ENCODE results near the gene RALGAPA1.
"Not testable (repeated sequence)": the region's sequence is repeated elsewhere in the genome, so short reads cannot be mapped to it uniquely, and the experiment has no call there.

The RALGAPA1 gene

DNA sequence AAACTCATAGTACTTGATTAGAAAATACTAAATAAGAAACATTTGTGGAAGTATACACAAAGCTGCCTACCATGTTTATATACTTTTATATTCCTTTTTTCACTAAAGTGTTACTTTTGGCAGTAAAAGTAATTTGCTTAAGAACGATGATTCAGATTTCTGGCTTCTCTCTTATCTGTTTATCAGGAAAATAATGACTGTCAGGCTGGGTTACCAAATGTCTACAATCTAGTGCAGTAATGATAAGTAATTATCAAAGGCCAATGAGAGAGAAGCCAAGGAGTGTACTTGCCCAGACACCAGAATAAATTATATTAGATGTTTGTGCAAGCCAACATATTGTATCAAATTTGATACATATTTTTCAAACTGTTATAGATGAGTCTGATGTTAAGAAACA lies 113.4 kb downstream of the RALGAPA1 start:
- no peak for DNase-seq

DNA sequence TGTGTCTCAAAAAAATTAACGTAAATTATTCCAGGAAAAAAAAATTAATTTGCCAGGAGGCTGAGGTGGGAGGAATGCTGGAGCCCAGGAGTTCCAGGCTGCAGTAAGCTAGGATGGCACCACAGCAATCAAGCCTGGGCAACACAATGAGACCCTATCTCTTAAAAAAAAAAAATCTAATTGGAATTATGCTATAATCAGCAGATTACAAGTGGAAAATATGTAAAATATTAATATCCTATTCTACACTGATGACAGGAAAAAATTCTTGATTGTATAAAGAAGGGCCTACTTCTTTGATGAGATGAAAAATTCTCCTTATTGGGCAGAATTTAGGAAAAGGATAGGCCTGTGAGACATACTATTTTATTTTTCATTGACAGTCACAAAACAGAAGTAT lies 114.0 kb downstream of the RALGAPA1 start:
- no peak for DNase-seq

- no peak for DNase-seq
Measured at GRCh38 chr14:35689000-35689460, 120.1 kb downstream of the RALGAPA1 start.

- DNase-seq, result no peak
Measured at GRCh38 chr14:35688126-35688826, 120.8 kb downstream of the RALGAPA1 start.

- peak; percentile 9 for DNase-seq
Measured at GRCh38 chr14:35687335-35687939, 121.7 kb downstream of the RALGAPA1 start.

DNA sequence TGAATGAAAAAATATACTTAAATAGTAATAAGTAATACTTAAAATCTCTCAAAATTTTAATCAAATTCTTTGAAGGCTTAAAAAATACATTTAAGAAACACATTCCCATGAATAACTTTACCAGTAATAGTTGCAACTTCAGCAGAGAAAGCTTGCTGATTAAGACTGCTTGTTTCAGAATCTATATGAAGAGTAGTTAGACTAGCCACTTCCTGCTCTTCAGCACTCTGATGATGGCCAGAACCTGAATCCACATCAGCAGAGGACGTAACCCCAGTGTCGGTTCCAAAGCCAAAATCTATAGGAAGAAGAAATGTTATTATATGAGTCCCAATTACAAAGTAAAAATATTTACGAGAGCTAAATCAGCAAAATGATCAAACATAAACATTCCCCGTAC lies 125.4 kb downstream of the RALGAPA1 start:
- not testable (repeated sequence) for DNase-seq

DNA sequence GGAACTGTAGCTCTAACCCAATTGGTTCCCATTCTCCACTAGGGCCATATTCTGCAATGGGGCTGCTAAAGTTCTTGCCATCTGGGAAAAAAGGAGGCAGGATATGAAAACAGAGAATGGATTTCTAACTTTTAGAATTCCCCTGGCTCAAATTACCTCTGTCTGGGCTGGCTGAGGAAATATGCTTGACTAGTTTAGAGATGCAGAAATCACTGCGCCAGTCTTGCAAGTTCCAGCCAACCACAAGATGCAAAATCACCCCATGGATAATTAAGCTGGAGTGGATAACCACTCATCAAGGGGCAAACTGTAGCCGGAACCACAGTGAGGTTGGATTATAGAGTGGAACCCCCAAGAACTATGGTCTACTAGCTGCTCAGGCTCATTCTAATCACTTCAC lies 126.3 kb downstream of the RALGAPA1 start:
- DNase-seq, result no peak

DNA sequence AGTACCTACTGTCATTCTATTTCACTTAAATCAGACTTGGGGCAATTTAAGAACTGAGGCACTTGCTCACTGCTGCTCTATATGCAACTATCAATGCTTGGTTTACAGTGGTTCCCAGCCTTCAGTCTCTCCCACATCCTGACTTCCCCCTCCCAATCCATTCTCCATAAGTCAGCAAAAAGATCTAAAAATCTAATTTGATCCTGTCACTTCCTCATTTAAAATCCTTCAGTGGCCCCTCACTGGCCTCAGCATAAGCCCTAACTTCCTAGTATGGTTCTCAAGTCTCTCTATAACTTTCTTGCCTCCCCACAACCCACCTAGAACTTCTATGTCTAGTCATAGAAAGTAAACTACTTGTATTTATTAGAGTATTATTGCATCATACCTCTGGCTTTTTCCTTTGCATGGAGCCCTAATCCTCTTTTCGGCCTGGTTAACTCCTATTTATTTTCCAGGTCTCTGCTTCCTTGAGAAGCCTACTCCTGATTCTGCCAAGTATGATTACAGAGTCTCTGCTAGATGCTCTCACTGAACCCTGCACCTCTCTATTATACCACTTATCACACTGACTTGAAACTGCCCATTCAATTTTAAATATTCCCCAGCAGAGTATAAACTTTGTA lies 130.6 kb downstream of the RALGAPA1 start:
- DNase-seq, result no peak

DNA sequence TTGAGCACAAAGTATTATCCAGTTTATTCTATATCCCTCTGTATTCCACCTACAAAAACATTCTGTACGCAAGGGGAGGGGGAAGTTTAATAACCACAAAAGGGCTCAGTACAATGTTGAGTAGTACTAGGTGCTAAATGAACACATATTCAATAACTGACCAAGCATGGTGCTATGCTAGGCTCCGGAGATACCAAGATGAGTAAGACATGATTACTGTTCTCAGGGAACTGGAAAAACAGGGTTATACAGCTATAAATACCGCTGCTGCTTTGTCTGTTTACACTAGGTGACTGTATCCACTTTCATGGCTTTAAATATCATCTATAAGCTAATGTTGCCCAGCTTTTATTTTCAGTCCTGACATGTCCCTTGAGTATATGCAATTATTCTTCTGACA lies 139.3 kb downstream of the RALGAPA1 start:
- DNase-seq, result peak; percentile 21

DNA sequence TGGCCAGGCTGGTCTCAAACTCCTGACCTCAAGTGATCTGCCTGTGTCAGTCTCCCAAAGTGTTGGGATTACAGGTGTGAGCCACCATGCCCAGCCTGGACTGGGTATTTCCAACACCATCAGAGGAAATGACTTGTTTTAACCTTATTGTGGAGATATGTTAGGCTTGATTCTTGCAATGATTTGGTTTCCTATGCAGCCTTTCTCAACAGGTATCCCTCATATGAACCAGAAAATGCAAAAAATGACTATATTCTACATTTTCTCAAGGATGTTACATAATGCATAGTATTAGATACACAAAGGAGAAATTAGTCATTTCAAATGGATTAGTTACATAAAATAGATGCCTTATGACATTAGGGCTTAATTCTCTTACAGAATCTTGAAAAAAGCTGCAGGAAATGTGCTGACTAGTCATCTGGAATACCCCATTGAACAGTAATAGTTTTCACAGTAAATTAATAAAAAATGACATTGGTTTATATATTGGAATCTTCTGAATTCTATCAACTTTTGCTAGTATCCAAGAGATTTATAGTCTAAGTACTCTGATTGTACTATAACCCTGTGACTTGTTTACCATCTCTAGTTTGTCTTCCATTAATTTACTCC lies 142.6 kb downstream of the RALGAPA1 start:
- no peak for DNase-seq

GRCh38 chr14:35661875-35662274 lies 147.2 kb downstream of the RALGAPA1 start:
- DNase-seq, result no peak

DNA sequence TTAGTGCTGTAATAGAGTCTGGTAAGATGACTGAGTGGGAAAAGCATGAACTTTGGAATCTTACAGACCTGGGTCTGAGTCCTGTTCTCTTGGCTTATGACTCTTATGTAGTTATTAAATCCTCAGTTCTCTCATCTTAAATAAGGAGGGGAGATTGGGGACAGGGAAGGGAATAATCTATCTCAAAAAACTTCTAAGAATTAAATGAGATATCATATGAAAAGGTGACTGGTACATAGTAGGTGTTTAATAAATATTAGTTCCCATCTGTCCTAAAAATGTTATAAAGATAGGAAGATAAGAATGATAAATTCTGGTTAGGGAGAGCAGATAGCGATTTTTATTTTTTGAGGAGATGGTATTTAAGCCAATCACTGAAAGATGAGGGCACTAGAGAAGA lies 156.1 kb downstream of the RALGAPA1 start:
- DNase-seq, result no peak

DNA sequence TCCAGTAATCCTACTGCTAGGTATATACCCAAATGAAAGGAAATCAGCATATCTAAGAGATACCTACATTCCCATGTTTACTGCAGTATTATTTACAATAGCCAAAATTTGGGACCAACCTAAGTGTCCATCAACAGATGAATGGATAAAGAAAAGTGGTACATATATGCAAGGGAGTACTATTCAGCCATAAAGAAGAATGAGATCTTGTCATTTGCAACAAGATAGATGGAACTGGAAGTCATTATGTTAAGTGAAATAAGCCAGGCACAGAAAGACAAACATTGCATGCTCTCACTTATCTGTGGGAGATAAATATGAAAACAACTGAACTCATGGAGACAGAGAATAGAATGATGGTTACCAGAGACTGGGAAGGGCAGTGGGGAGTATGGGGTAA lies 165.6 kb downstream of the RALGAPA1 start:
- no peak for DNase-seq

DNA sequence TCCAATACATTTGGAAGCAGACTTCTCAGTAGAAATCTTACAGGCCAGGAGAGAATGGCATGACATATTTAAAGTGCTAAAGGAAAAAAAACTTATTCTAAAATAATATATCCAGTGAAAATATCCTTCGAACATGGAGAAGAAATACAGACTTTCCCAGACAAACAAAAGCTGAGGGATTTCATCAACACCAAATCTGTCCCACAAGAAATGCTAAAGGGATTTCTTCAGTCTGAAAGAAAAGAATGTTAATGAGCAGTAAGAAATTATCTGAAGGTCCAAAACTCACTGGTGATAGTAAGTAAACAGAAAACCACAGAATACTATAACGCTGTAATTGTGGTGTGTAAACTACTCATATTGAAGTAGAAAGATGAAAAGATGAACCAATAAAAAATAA lies 171.2 kb downstream of the RALGAPA1 start:
- DNase-seq, result no peak

DNA sequence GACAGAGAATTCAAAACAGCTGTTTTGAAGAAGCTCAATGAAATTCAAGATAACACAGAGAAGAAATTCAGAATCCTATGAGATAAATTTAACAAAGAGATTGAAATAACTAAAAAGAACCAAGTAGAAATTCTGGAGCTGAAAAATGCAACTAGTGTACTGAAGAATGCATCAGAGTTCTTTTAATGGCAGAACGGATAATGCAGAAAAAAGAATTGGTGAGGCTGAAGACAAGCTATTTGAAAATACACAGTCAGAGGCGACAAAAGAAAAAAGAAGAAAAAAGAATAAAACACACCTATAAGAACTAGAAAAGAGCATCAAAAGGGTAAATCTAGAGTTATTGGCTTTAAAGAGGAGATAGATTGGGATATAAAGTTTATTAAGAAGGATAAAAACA lies 171.8 kb downstream of the RALGAPA1 start:
- DNase-seq, result no peak

DNA sequence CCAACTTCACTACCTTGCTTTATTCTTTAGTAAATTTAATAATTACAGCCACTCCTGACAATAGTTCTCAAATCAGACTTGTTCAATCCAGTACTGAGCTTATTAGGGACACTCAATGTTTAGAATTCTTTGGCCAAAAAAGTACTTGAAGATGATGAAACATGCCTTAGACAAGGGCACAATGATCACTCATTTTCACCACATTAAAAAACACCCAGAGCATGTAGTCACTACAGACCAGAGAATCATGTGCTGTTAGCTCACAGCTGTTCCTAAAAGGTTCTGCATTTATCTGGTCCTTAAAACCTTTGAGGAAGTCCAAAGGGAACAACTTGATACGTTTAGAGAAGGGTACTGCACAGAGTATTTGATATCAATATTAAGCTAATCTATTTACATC lies 176.4 kb downstream of the RALGAPA1 start:
- no peak for DNase-seq

- DNase-seq, result no peak
Measured at GRCh38 chr14:35632271-35632670, 176.8 kb downstream of the RALGAPA1 start.

GRCh38 chr14:35631071-35631805 lies 177.9 kb downstream of the RALGAPA1 start:
- DNase-seq, result no peak

GRCh38 chr14:35628989-35629388 lies 180.1 kb downstream of the RALGAPA1 start:
- no peak for DNase-seq

- DNase-seq, result not testable (repeated sequence)
Measured at GRCh38 chr14:35626947-35627346, 182.1 kb downstream of the RALGAPA1 start.

DNA sequence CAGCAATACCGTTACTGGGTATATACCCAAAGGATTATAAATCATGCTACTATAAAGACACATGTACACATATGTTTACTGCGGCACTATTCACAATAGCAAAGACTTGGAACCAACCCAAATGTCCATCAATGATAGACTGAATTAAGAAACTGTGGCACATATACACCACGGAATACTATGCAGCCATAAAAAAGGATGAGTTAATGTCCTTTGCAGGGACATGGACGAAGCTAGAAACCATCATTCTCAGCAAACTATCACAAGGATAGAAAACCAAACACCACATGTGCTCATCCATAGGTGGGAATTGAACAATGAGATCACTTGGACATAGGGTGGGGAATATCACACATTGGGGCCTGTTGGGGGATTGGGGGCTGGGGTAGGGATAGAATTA lies 187.1 kb downstream of the RALGAPA1 start:
- not testable (repeated sequence) for DNase-seq

DNA sequence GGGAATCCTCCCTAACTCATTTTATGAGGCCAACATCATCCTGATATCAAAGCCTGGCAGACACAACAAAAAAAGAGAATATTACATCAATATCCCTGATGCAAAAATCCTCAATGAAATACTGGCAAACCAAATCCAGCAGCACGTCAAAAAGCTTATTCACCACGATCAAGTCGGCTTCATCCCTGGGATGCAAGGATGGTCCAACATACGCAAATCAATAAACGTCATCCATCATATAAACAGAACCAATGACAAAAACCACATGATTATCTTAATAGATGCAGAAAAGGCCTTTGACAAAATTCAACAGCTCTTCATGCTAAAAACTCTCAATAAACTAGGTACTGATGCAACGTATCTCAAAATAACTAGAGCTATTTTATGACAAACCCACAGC lies 189.1 kb downstream of the RALGAPA1 start:
- not testable (repeated sequence) for DNase-seq

DNA sequence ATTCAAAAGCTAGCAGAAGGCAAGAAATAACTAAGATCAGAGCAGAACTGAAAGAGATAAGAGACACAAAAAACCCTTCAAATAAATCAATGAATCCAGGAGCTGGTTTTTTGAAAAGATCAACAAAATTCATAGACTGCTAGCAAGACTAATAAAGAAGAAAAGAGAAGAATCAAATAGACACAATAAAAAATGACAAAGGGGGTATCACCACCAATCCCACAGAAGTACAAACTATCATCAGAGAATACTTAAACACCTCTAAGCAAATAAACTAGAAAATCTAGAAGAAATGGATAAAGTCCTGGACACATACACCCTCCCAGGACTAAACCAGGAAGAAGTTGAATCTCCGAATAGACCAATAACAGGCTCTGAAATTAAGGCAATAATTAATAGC lies 189.6 kb downstream of the RALGAPA1 start:
- not testable (repeated sequence) for DNase-seq
